ENCODE data around the gene NTRK2.

Gene NTRK2

DNA sequence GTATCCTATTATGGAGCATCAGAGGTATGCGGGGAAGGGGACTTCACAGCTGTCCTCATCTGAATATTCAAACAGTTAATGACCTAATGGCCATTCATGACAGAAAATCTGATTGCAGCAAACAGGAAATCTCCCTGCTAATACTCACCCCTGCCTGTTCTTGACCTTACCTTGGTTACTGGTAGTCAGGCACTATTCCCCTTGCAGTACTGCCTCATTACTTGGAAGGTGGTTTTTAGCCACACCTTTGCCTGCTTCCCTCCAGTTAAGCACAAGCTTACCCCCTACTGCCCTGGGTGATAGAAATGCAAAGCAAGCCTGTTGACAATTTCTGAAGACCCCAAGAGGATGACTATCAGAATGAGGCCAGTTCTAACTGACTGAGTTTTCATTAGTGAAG lies 332.4 kb downstream of the NTRK2 start:
- TF ChIP-seq, protein P1, sequence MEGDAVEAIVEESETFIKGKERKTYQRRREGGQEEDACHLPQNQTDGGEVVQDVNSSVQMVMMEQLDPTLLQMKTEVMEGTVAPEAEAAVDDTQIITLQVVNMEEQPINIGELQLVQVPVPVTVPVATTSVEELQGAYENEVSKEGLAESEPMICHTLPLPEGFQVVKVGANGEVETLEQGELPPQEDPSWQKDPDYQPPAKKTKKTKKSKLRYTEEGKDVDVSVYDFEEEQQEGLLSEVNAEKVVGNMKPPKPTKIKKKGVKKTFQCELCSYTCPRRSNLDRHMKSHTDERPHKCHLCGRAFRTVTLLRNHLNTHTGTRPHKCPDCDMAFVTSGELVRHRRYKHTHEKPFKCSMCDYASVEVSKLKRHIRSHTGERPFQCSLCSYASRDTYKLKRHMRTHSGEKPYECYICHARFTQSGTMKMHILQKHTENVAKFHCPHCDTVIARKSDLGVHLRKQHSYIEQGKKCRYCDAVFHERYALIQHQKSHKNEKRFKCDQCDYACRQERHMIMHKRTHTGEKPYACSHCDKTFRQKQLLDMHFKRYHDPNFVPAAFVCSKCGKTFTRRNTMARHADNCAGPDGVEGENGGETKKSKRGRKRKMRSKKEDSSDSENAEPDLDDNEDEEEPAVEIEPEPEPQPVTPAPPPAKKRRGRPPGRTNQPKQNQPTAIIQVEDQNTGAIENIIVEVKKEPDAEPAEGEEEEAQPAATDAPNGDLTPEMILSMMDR (IDR thresholded peaks at IDR 0.05), result no peak
- H3K27ac ChIP-seq, result no peak overlapping the region
- no peak for DNase-seq (ENCODE audit: low spot score)
- H3K4me3 ChIP-seq, result no peak overlapping the region

DNA sequence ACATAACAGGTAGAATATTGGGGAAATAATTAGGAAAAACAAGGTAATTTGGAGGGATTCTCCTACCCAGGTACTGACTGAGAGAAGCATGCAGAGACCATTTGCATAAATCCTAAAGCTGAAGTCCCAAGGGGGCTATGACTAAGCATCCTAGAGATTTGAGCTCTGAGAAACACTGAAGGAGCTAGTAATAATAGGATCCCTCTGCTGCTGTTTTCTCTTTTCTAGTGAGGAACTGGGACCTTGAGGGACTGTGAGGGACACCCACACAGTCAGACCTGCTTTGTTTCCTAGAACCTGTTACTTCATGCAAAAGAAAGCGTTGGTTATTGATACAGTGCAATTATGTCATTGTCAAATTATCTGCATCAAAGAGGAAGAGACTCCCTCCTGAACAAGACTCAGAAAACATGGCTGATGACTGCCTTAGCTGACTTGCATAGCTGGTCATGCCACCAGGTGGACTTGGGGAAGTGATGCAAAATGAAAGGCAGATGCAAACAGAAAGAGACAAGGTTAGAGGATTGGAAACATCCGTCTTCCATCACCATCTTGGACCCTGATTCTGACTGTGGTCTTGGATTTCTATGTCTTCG lies 335.4 kb downstream of the NTRK2 start:
- Histone ChIP-seq H3K4me3 (no peak overlapping the region), H3K27ac (no peak overlapping the region)
- TF ChIP-seq, protein P1 (IDR thresholded peaks at IDR 0.05), result no peak
- no peak for DNase-seq (ENCODE audit: low spot score)

DNA sequence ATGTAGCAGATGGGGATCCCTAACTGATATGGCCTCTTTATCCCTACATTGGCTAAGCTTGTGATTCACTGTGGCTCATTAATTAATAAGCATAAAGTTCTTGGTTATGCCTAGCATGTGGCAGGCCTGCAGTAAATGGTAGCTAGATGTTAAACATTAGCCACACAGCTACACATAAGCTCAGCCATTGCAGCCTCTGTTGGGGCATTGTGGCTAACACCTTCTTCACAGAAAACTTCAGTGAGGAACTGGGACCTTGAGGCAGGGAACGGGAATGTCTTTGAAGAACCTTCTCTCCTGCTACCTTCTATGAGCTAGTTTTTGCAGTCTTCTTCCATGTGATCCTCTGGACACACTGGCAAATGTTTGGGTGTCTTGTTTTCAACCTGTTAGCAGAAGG lies 338.2 kb downstream of the NTRK2 start:
- DNase-seq (ENCODE audit: low spot score), result no peak
- Histone ChIP-seq H3K27ac (no peak overlapping the region), H3K4me3 (no peak overlapping the region)
- TF ChIP-seq, protein P1 (IDR thresholded peaks at IDR 0.05), result no peak

DNA sequence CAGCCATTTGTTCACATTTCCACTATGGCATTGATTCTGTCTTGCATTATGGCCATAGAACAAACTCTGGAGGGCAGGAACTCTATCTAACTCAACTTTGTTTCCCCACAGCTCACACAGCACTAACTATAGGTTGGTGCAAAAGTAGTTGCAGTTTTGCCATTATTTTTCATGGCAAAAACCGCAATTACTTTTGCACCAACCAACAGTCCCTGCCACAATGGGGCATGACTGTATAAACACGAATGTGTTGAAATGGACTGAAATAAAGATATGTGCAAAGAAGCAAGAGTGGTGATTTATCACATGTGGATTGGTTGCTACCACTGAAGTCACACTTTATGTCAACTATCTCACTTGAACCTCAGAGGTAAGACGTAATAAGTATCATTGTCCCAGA lies 338.7 kb downstream of the NTRK2 start:
- no peak for DNase-seq (ENCODE audit: low spot score)
- Histone ChIP-seq H3K4me3 (no peak overlapping the region), H3K27ac (no peak overlapping the region)
- TF ChIP-seq, protein P1 (IDR thresholded peaks at IDR 0.05), result no peak

DNA sequence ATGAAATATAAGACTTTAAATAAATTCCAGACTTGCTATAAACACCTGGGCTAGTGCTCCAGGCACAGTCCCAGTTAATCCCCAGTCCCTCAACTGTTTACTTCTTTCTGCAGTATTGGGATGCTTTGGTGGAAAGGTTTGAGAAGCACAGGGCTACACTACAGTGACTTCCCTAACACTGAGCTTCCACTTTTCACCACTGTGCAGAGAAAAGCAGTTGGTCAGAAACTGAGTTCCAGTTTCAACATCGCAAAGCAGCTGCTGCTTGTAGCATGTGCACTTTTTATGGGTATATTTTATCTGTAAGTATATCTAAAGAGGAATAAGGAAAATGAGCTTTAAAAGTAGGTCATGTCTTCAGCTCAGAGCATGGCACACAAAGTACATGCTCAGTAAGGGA lies 339.7 kb downstream of the NTRK2 start:
- TF ChIP-seq, protein P1 (IDR thresholded peaks at IDR 0.05), result no peak
- no peak for DNase-seq (ENCODE audit: low spot score)
- Histone ChIP-seq H3K27ac (no peak overlapping the region), H3K4me3 (no peak overlapping the region)

DNA sequence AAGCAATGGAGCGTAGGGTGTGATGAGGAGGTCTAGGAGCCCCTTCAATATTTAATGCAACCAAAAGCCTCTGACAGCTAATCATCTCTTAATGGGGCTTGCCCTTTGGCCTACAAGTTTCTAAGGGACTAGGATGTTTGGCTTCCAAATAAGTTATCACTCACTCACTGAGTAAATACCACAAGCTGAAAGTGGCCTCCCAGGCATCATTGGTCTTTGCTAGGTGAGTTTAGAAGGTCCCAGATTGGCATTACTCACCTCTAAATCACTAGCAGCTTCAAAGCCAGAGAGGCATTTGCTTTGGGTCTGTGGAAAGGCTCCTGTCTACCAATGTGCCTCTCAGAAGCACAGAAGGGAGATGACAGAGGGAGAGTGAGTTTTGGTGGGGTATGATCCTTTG lies 344.2 kb downstream of the NTRK2 start:
- Histone ChIP-seq H3K27ac (no peak overlapping the region), H3K4me3 (no peak overlapping the region)
- TF ChIP-seq, protein P1 (IDR thresholded peaks at IDR 0.05), result no peak
- no peak for DNase-seq (ENCODE audit: low spot score)

DNA sequence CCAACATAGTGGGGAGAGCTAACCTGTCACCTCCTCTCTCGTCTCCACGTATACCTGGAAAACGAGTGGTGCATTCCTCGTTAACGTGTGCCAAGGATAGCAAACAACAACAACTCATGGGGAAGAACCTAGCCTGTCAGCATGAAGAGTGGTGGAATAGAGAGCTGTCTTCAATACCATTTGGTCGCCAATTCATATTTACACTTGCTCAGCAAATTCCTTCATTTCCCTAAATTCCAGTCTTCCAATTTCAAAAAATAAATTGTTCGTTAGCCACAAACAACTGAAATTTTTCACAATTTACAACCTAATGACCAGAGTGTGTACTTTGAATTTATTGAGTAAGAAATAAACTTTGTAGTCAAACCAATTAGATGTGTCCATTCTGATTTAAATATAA lies 344.8 kb downstream of the NTRK2 start:
- Histone ChIP-seq H3K27ac (no peak overlapping the region), H3K4me3 (no peak overlapping the region)
- DNase-seq (ENCODE audit: low spot score), result no peak
- TF ChIP-seq, protein P1 (IDR thresholded peaks at IDR 0.05), result no peak
